ENCODE results near the gene KPNA4.
A peak's percentile ranks its signal among the peaks of the same experiment; 100 is the strongest.
"Not testable (repeated sequence)": the region's sequence is repeated elsewhere in the genome, so short reads cannot be mapped to it uniquely, and the experiment has no call there.

The KPNA4 gene

GRCh38 chr3:160490166-160490565 is 75.2 kb downstream of the KPNA4 start:
- DNase-seq (ENCODE audit: low spot score) = no peak

GRCh38 chr3:160486459-160486869 is 78.9 kb downstream of the KPNA4 start:
- DNase-seq (ENCODE audit: low spot score) = peak; percentile 32

- DNase-seq (ENCODE audit: low spot score) = no peak
These were observed 82.6 kb downstream of the KPNA4 start for GRCh38 chr3:160482796-160483195.

GRCh38 chr3:160481856-160482255 is 83.5 kb downstream of the KPNA4 start:
- no peak for DNase-seq (ENCODE audit: low spot score)

- DNase-seq (ENCODE audit: low spot score) = no peak
These were observed 84.4 kb downstream of the KPNA4 start for GRCh38 chr3:160480931-160481330.

- DNase-seq (ENCODE audit: low spot score) = no peak
These were observed 86.0 kb downstream of the KPNA4 start for GRCh38 chr3:160479376-160479775.

GRCh38 chr3:160478338-160478737 is 87.0 kb downstream of the KPNA4 start:
- DNase-seq (ENCODE audit: low spot score) = no peak

- DNase-seq (ENCODE audit: low spot score) = no peak
These were observed 87.6 kb downstream of the KPNA4 start for GRCh38 chr3:160477750-160478149.

- DNase-seq (ENCODE audit: low spot score) = no peak
These were observed 89.5 kb downstream of the KPNA4 start for GRCh38 chr3:160475884-160476283.

GRCh38 chr3:160475153-160475552 is 90.2 kb downstream of the KPNA4 start:
- DNase-seq (ENCODE audit: low spot score) = no peak

GRCh38 chr3:160474416-160474838 is 90.9 kb downstream of the KPNA4 start:
- no peak for DNase-seq (ENCODE audit: low spot score)

GRCh38 chr3:160473978-160474377 is 91.4 kb downstream of the KPNA4 start:
- no peak for DNase-seq (ENCODE audit: low spot score)

GRCh38 chr3:160473221-160473620 is 92.2 kb downstream of the KPNA4 start:
- DNase-seq (ENCODE audit: low spot score) = no peak

- no peak for DNase-seq (ENCODE audit: low spot score)
These were observed 93.0 kb downstream of the KPNA4 start for GRCh38 chr3:160472344-160472743.

GRCh38 chr3:160471892-160472291 is 93.5 kb downstream of the KPNA4 start:
- no peak for DNase-seq (ENCODE audit: low spot score)

GRCh38 chr3:160470181-160470580 is 95.2 kb downstream of the KPNA4 start:
- no peak for DNase-seq (ENCODE audit: low spot score)

GRCh38 chr3:160464971-160465370 is 100.4 kb downstream of the KPNA4 start:
- no peak for DNase-seq (ENCODE audit: low spot score)

- DNase-seq (ENCODE audit: low spot score) = no peak
These were observed 101.0 kb downstream of the KPNA4 start for GRCh38 chr3:160464321-160464720.

GRCh38 chr3:160460033-160460432 is 105.3 kb downstream of the KPNA4 start:
- no peak for DNase-seq (ENCODE audit: low spot score)

GRCh38 chr3:160459450-160459970 is 105.9 kb downstream of the KPNA4 start:
- no peak for DNase-seq (ENCODE audit: low spot score)

- DNase-seq (ENCODE audit: low spot score) = no peak
These were observed 107.2 kb downstream of the KPNA4 start for GRCh38 chr3:160458151-160458550.

GRCh38 chr3:160455846-160456245 is 109.5 kb downstream of the KPNA4 start:
- DNase-seq (ENCODE audit: low spot score) = no peak

- DNase-seq (ENCODE audit: low spot score) = no peak
These were observed 110.4 kb downstream of the KPNA4 start for GRCh38 chr3:160454995-160455394.

- DNase-seq (ENCODE audit: low spot score) = not testable (repeated sequence)
These were observed 113.1 kb downstream of the KPNA4 start for GRCh38 chr3:160452251-160452650.

GRCh38 chr3:160451602-160452001 is 113.8 kb downstream of the KPNA4 start:
- DNase-seq (ENCODE audit: low spot score) = no peak
